GM23338 (cell line): ENCODE data around the gene CHPF. TPM values are rescaled to one million over a fixed set of nuclear protein-coding genes. Genes with fewer than 3 reads are reported as not detected.

ENCODE experiments used
- ATAC-seq: fragments of 200-7000 bp; cut with Tn5 transposase; 3 replicates; pipeline ENCODE4 v1.9.1; 2020
- DNase-seq: peaks from one replicate; pipeline ENCODE4 v3.0.0-alpha.2; 2015; ENCODE audit warnings: low spot score
- H2AFZ ChIP-seq: fragments of 200-600 bp; sonication (generic); 2 replicates; pipeline ENCODE4 v1.8.0; 2016; ENCODE audit warnings: antibody characterized with exemption, mild to moderate bottlenecking, moderate library complexity
- H3F3A ChIP-seq: fragments of 200-600 bp; sonication (generic); replicated peaks from 2 replicates; pipeline ENCODE4 v1.8.0; 2017; ENCODE audit warnings: antibody characterized with exemption, mixed run types, low read depth
- H3K27ac ChIP-seq: fragments of 200-600 bp; sonication (generic); 2 replicates; pipeline ENCODE4 v1.6.1; 2016; ENCODE audit warnings: low read depth
- H3K27me3 ChIP-seq: fragments of 200-600 bp; sonication (generic); 2 replicates; pipeline ENCODE4 v1.8.0; 2016; ENCODE audit warnings: mild to moderate bottlenecking, mixed run types, moderate library complexity; ENCODE audit not compliant: insufficient read depth
- H3K36me3 ChIP-seq: fragments of 200-600 bp; sonication (generic); 2 replicates; pipeline ENCODE4 v1.8.0; 2016; ENCODE audit warnings: mild to moderate bottlenecking; ENCODE audit not compliant: insufficient read depth
- H3K4me1 ChIP-seq: fragments of 200-600 bp; sonication (generic); 2 replicates; pipeline ENCODE4 v1.8.0; 2016; ENCODE audit warnings: mild to moderate bottlenecking, moderate library complexity; ENCODE audit not compliant: insufficient read depth
- H3K4me2 ChIP-seq: fragments of 200-600 bp; sonication (generic); 2 replicates; pipeline ENCODE4 v1.7.1; 2017; ENCODE audit warnings: mixed run types
- H3K4me3 ChIP-seq: fragments of 200-600 bp; sonication (generic); 2 replicates; pipeline ENCODE4 v1.6.1; 2016; ENCODE audit warnings: mixed run types
- H3K79me2 ChIP-seq: fragments of 200-600 bp; sonication (generic); replicated peaks from 2 replicates; pipeline ENCODE4 v1.8.0; 2017; ENCODE audit warnings: mild to moderate bottlenecking; ENCODE audit not compliant: insufficient read depth
- H3K9me2 ChIP-seq: fragments of 200-600 bp; sonication (generic); 2 replicates; pipeline ENCODE4 v1.8.0; 2017; ENCODE audit not compliant: insufficient read depth
- H4K20me1 ChIP-seq: fragments of 200-600 bp; sonication (generic); replicated peaks from 2 replicates; pipeline ENCODE4 v1.8.0; 2017; ENCODE audit warnings: mild to moderate bottlenecking; ENCODE audit not compliant: insufficient read depth
- H3K27ac Mint-ChIP-seq: 2 replicates; pipeline ENCODE4 v1.8.0; 2020; ENCODE audit warnings: inconsistent platforms, mild to moderate bottlenecking, moderate library complexity, mixed read lengths
- H3K27me3 Mint-ChIP-seq: 3 replicates; pipeline ENCODE4 v1.8.0; 2022; ENCODE audit warnings: low read depth, mild to moderate bottlenecking, moderate library complexity, mixed read lengths, inconsistent platforms; ENCODE audit not compliant: insufficient read depth, poor library complexity
- H3K36me3 Mint-ChIP-seq: 3 replicates; pipeline ENCODE4 v1.8.0; 2021; ENCODE audit warnings: low read depth, mild to moderate bottlenecking, inconsistent platforms, moderate library complexity, mixed read lengths
- H3K4me1 Mint-ChIP-seq: 3 replicates; pipeline ENCODE4 v1.8.0; 2020; ENCODE audit warnings: mild to moderate bottlenecking, inconsistent platforms, mixed read lengths
- H3K4me3 Mint-ChIP-seq: 3 replicates; pipeline ENCODE4 v1.8.0; 2021; ENCODE audit warnings: moderate library complexity, mild to moderate bottlenecking, inconsistent platforms, mixed read lengths
- H3K9me3 Mint-ChIP-seq: 3 replicates; pipeline ENCODE4 v1.8.0; 2020; ENCODE audit warnings: moderate library complexity, mild to moderate bottlenecking, inconsistent platforms, mixed read lengths
- CREB1 ChIP-seq: fragments of 250-450 bp; sonication (Bioruptor Pico); IDR thresholded peaks from 2 replicates; pipeline ENCODE4 v1.5.0; 2020; ENCODE audit warnings: low read depth, mild to moderate bottlenecking, moderate library complexity
- ETS1 ChIP-seq: IDR thresholded peaks from 2 replicates; pipeline ENCODE4 v1.6.1; 2016; ENCODE audit warnings: antibody characterized with exemption
- JUNB ChIP-seq: IDR thresholded peaks from one replicate; pipeline ENCODE4 v1.6.1; 2016; ENCODE audit warnings: antibody characterized with exemption; ENCODE audit not compliant: unreplicated experiment
- POLR2AphosphoS5 ChIP-seq: IDR thresholded peaks from 2 replicates; pipeline ENCODE4 v1.6.1; 2016; ENCODE audit warnings: antibody characterized with exemption, low read depth
- REST ChIP-seq: IDR thresholded peaks from one replicate; pipeline ENCODE4 v1.6.1; 2018; ENCODE audit warnings: antibody characterized with exemption; ENCODE audit not compliant: unreplicated experiment
- polyA plus RNA-seq: library from polyadenylated mRNA; unstranded; fragments of >200 nt; fragmentation: Nextera tagmentation; extraction: Ambion mirVana; gene quantifications from 2 replicates; pipeline ENCODE4 v1.2.1, GENCODE V29; 2016
- total RNA-seq: library from RNA; depleted of rRNA; stranded (reverse); fragments of >200 nt; shearing (Covaris generic); gene quantifications from 2 replicates; pipeline ENCODE4 v1.2.3, GENCODE V29; 2014

The CHPF gene
- total and polyA plus RNA-seq, 2 experiments from 2014 or later = 36.5 to 252 TPM

GRCh38 chr2:219498280-219499057 lies 45.1 kb downstream of the CHPF start, which contains the start of gene GMPPA:
Gene GMPPA (plus strand): TSS chr2:219498891. CDS start chr2:219499976, 1,085 bp downstream.
- H3K27me3 Mint-ChIP-seq = peaks cover 46% of the 10 kb centered on the region
- H3K27ac ChIP-seq = no peak within 1 kb of the TSS

More at GRCh38 chr2:219498280-219499057, 45.1 kb downstream of the CHPF start, which contains the start of gene GMPPA:
- DNase-seq (peak; percentile 99), ATAC-seq (peak; percentile 69)
- Histone ChIP-seq H3K4me2 (peak within 1 kb of the TSS; percentile 98), H3K79me2 (no peaks in the 10 kb centered on the region), H3K27me3 (peaks cover 45% of the 10 kb centered on the region), H3F3A (peaks cover 17% of the 10 kb centered on the region), H3K36me3 (no peaks in the 10 kb centered on the region), H2AFZ (peak within 1 kb of the TSS; percentile 92), H4K20me1 (no peaks in the 10 kb centered on the region), H3K4me3 (peak within 1 kb of the TSS; percentile 58), H3K4me1 (peaks cover 47% of the 10 kb centered on the region), H3K9me2 (no peaks in the 10 kb centered on the region)
- peak within 1 kb of the TSS; percentile 38; the same call in 1 of the 2 replicates for H3K27ac Mint-ChIP-seq
- H3K4me3 Mint-ChIP-seq = peak within 1 kb of the TSS; percentile 84
- H3K4me1 Mint-ChIP-seq = peaks cover 51% of the 10 kb centered on the region
- peak; percentile 64 for TF ChIP-seq CREB1 (CRISPR knock-in tag)
- peak; percentile 86 for TF ChIP-seq ETS1
- no peak for TF ChIP-seq JUNB
- peak; percentile 73 for TF ChIP-seq POLR2AphosphoS5
- peak; percentile 5 for TF ChIP-seq REST
- peaks cover 1% of the 10 kb centered on the region; the same call in 2 of the 3 replicates for H3K36me3 Mint-ChIP-seq
- H3K9me3 Mint-ChIP-seq = no peaks in the 10 kb centered on the region
